ENCODE results near the gene PDS5B. TPM values are rescaled to one million over a fixed set of nuclear protein-coding genes. Genes with fewer than 3 reads are reported as not detected.

PDS5B gene
- total RNA-seq, 1 donor from 2014 or later = 82.4 TPM

DNA sequence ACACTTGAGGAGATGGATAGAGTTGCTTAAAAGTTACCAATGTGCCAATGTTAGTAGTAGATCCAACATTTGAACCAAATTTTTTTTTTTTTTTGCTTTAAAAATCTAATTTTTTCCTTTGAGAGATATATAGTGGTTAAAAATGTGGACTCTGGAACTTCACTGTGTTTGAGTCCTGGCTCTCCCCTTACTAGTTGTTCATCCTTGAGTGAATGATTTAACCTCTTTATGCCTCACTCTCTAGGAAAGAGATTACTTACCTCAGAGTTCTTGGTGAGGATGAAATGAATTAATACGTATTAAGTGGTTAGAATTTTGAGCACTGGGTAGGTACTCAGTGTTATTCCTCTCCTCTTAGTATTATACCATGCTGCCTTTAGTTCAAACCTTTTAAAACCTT is 24.3 kb downstream of the PDS5B start:
- Mint-ChIP-seq H3K27me3 (ENCODE audit: low read depth) (no peaks in the 10 kb centered on the region), H3K4me3 (no peak overlapping the region), H3K27ac (ENCODE audit: unreplicated experiment) (no peak overlapping the region), H3K4me1 (peaks cover 3% of the 10 kb centered on the region), H3K36me3 (ENCODE audit: low read depth) (peaks cover 52% of the 10 kb centered on the region), H3K9me3 (peaks cover 28% of the 10 kb centered on the region)
- TF ChIP-seq, protein P1, sequence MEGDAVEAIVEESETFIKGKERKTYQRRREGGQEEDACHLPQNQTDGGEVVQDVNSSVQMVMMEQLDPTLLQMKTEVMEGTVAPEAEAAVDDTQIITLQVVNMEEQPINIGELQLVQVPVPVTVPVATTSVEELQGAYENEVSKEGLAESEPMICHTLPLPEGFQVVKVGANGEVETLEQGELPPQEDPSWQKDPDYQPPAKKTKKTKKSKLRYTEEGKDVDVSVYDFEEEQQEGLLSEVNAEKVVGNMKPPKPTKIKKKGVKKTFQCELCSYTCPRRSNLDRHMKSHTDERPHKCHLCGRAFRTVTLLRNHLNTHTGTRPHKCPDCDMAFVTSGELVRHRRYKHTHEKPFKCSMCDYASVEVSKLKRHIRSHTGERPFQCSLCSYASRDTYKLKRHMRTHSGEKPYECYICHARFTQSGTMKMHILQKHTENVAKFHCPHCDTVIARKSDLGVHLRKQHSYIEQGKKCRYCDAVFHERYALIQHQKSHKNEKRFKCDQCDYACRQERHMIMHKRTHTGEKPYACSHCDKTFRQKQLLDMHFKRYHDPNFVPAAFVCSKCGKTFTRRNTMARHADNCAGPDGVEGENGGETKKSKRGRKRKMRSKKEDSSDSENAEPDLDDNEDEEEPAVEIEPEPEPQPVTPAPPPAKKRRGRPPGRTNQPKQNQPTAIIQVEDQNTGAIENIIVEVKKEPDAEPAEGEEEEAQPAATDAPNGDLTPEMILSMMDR (conservative IDR thresholded peaks at IDR 0.05) = no peak
- DNase-seq (ENCODE audit: low read depth, low spot score) = no peak

DNA sequence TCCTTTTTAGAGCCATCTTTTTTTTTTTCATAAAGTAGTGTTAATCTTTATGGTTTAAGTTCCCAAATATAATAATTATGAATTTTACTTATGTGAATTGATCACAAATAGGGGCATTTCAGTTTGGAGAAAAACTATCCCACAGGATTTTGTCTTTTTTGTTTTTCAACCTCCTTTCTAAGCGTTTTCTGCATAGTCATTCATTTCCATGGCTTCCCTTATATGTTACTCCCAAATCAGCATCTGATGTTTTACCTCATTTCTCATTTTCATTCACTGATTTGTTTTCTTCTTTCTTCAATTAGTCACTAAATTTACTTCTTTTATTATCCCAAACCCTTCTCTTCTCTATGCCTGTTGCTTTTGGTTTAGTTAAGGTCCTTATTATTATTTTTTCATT is 24.7 kb downstream of the PDS5B start:
- Mint-ChIP-seq H3K4me3 (no peak overlapping the region), H3K9me3 (peaks cover 27% of the 10 kb centered on the region), H3K4me1 (peaks cover 3% of the 10 kb centered on the region), H3K27me3 (ENCODE audit: low read depth) (no peaks in the 10 kb centered on the region), H3K36me3 (ENCODE audit: low read depth) (peaks cover 48% of the 10 kb centered on the region), H3K27ac (ENCODE audit: unreplicated experiment) (no peak overlapping the region)
- TF ChIP-seq, protein P1 (conservative IDR thresholded peaks at IDR 0.05) = no peak
- no peak for DNase-seq (ENCODE audit: low read depth, low spot score)

DNA sequence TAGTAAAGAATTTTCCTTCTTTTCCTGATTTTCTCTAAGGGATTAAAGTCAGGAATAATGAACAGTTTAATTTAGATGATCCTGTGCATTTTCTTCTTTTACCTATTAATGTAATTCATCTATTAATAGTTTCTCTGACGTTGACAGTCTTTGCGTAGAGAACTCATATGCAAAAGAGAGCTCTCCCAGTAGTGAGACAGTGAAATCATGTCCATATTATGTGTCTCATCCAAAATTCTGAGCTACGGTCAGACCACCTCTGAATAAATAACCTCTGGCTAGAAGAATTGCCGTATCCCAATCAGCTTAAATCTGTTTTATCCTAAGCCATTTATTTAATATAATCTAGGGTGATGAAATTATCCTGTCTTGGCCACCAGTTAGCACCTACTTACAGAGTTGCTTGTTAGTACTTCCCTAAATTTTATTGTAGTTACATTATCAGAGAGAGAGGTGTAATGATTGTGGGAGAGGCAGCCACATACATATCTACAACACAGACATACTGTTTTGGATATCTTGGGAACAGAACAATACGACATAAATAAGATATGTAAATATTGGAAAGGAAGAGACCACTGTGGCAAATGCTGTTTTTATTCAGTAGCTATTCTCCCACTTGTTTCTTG is 30.7 kb downstream of the PDS5B start:
- Mint-ChIP-seq H3K4me1 (no peaks in the 10 kb centered on the region), H3K36me3 (ENCODE audit: low read depth) (peaks cover 53% of the 10 kb centered on the region), H3K27ac (ENCODE audit: unreplicated experiment) (no peak overlapping the region), H3K9me3 (peaks cover 41% of the 10 kb centered on the region), H3K27me3 (ENCODE audit: low read depth) (no peaks in the 10 kb centered on the region), H3K4me3 (no peak overlapping the region)
- DNase-seq (ENCODE audit: low read depth, low spot score) = no peak
- TF ChIP-seq, protein P1 (conservative IDR thresholded peaks at IDR 0.05) = no peak

DNA sequence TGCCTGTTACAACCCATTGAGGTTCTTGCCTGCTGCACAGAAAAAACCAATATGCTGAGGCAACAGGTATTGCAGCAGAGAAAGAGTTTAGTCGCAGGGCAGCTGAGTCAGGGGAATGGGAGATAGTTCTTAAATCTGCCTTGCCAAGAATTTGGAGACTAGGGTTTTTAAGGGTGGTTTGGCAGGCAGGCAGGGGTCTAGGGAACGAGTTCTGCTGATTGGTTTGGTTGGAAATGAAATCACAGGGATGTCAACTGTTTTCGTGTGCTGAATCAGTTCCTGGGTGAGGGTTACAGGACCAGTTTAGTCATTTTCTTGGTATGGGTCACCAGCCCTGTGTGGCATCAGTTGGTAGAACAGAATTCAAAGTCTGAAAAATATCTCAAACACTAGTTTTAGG is 36.6 kb downstream of the PDS5B start:
- Mint-ChIP-seq H3K27me3 (ENCODE audit: low read depth) (no peaks in the 10 kb centered on the region), H3K36me3 (ENCODE audit: low read depth) (peaks cover 46% of the 10 kb centered on the region), H3K9me3 (peaks cover 28% of the 10 kb centered on the region)

DNA sequence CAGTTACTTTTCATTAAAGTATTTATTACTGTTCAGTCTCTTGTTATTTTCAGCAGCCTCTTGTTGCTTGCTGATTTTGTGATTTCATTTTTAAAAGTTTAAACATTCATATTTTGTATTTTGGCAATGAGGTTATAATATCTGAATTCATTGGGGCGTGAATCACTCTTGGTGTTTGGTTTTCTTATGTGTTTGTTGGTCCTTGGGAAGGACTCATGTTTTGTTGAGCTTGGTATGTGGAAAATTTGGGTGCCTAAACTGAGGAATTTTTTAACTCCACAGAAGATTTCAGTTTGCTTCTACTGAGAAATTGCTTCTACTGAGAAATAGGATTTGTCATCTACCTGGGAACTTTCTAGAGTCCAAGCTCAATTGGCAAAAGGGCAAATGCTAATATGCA is 38.2 kb downstream of the PDS5B start:
- TF ChIP-seq, protein P1 (conservative IDR thresholded peaks at IDR 0.05) = no peak
- peaks cover 17% of the 10 kb centered on the region for H3K4me1 Mint-ChIP-seq
- no peak for DNase-seq (ENCODE audit: low read depth, low spot score)
- peaks cover 20% of the 10 kb centered on the region for H3K9me3 Mint-ChIP-seq
- peaks cover 42% of the 10 kb centered on the region for H3K36me3 Mint-ChIP-seq (ENCODE audit: low read depth)
- H3K4me3 Mint-ChIP-seq = no peak overlapping the region
- H3K27me3 Mint-ChIP-seq (ENCODE audit: low read depth) = no peaks in the 10 kb centered on the region
- no peak overlapping the region for H3K27ac Mint-ChIP-seq (ENCODE audit: unreplicated experiment)

More for the DNA sequence above, 36.6 kb downstream of the PDS5B start:
- no peak overlapping the region for H3K4me3 Mint-ChIP-seq
- peaks cover 17% of the 10 kb centered on the region for H3K4me1 Mint-ChIP-seq
- TF ChIP-seq, protein P1 (conservative IDR thresholded peaks at IDR 0.05) = no peak
- H3K27ac Mint-ChIP-seq (ENCODE audit: unreplicated experiment) = no peak overlapping the region
- no peak for DNase-seq (ENCODE audit: low read depth, low spot score)
